Activated CD4-positive, alpha-beta T cell treated with anti-CD3 and anti-CD28 coated beads, Interleukin-2, amount 50 U/mL, for 16 hours (primary cell): ENCODE results near the gene NPTX2.
"Not testable (repeated sequence)": the region's sequence is repeated elsewhere in the genome, so short reads cannot be mapped to it uniquely, and the experiment has no call there.

Experiments used
- DNase-seq: peaks from one replicate; pipeline ENCODE4 v3.0.0-alpha.2; 2020

NPTX2 gene, protein sequence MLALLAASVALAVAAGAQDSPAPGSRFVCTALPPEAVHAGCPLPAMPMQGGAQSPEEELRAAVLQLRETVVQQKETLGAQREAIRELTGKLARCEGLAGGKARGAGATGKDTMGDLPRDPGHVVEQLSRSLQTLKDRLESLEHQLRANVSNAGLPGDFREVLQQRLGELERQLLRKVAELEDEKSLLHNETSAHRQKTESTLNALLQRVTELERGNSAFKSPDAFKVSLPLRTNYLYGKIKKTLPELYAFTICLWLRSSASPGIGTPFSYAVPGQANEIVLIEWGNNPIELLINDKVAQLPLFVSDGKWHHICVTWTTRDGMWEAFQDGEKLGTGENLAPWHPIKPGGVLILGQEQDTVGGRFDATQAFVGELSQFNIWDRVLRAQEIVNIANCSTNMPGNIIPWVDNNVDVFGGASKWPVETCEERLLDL

GRCh38 chr7:98617051-98617959 is at the start of gene NPTX2:
Gene NPTX2, plus strand, starts transcription at chr7:98617285. Its CDS starts 177 bp downstream, at chr7:98617462.
- DNase-seq, result no peak

GRCh38 chr7:98567991-98568390 is 49.1 kb upstream of the NPTX2 start:
- no peak for DNase-seq

- no peak for DNase-seq
These were observed 48.2 kb upstream of the NPTX2 start for GRCh38 chr7:98568891-98569290.

DNA sequence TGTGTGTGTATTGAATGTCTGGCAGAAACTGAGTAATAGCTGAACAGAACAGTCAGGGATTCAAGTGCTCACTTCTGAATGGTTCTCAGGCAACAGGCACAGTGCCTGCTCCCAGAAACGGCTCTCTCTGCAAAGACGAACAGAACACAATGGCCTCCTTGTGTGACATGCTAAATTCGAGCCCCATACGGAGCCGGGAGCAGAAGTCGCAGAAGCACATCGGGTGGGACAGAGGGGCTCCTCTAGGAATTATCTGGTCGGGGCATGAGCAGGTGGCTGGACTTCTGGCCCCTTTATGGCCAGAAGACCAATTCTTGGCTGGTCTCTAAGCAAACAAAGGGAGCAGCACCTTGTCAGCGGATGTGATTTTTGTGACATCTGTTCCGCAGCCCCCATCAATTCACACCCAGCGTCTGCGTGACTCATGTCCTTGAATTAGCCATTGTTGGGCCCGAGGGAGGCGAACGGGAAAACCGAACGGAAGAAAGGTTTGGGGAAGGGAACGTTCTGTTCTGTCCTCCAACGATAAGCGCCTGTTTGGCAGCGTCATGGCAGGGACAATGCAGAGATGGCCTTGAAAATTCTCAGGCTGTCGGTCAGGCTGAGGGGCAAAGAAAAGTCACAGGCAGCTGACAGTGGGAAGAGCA is 47.3 kb upstream of the NPTX2 start:
- no peak for DNase-seq

DNA sequence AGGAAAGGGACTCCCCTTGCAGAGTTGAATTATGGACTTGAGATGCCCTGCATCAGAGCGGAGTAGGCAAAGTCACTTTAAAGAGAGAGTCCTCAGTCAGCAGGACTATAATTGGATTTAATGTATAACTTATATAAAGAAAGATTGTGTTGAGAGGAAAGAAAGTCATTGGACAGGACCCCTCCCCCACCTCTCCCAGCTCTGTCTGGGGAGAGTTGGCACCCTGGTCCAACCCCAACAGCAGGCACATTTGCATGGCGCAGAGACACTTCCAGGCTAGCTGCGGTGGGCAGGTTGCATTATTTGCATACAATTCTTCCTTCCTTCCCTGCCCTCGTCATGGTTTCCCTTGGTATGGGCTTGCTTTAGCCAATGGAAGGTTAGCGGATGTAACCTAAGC is 46.1 kb upstream of the NPTX2 start:
- no peak for DNase-seq

DNA sequence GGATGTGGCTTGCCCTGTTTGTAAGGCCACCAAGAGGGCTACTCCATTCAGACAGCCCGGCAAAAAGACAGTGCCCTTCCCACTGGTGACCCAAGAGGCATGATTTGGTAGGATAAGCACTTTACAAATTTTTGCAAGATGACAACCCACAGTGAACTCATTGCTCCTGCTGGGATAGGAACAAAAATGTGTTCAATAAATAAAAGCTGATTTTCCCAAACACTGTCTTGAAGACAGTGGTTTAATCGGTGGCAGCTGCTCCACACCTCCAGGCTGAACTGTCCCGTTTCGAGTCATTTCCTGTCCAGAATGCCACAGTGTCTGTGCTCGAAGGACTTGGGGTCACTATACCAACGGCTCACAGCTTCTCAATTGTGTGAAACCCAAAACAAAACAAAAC is 45.1 kb upstream of the NPTX2 start:
- no peak for DNase-seq

DNA sequence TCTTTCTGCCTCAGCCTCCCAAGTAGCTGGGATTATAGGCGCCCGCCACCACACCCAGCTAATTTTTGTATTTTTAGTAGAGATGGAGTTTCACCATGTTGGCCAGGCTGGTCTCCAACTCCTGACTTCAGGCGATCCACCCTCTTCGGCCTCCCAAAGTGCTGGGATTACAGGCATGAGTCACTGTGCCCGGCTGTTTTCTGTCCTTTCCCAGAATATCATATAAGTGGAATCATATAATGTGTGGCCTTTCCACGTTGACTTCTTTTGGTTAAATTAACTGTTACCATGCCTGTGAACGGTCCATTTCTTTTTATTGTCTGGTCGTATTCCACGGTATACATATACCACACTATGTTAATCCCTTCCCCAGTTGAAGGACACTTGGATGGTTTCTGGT is 44.4 kb upstream of the NPTX2 start:
- DNase-seq, result not testable (repeated sequence)

- no peak for DNase-seq
These were observed 43.3 kb upstream of the NPTX2 start for GRCh38 chr7:98573816-98574215.

DNA sequence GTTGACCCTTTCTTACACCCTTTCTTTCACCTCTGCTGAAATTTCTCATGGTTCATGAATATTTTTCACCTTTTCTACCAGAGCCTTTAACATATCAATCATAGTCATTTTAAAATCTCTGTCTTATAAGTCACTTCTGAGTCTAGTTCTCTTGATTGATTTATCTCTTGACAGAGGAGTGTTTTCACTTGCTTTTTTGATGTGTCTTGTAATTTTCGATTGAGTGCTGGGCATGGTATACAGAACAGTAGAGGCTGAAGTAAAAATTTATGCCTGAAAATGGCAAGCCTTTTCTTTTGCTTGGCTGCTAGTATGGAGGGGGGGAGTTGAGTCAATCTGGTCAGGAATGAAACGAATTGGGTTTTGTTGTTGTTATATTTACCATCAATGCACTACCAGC is 41.2 kb upstream of the NPTX2 start:
- DNase-seq, result no peak

DNA sequence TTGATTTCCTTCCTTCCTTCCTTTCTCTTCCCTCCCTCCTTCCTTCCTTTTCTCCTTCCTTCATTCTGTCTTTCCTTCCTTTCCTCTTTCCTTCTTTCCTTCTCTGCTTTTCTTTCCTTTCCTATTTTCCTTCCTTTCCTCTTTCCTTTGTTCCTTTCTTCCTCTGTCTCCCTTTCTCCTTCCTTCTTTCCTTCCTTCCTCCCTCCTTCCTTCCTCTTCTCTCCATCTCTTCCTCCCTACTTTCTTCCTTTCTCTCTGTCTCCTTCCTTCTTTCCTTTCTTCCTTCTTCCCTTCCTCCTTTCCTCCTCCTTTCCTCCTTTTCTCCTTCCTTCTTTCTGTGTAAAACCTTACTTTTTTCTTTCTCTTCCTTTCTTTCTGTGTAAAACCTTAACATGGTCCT is 32.3 kb upstream of the NPTX2 start:
- DNase-seq, result no peak

DNA sequence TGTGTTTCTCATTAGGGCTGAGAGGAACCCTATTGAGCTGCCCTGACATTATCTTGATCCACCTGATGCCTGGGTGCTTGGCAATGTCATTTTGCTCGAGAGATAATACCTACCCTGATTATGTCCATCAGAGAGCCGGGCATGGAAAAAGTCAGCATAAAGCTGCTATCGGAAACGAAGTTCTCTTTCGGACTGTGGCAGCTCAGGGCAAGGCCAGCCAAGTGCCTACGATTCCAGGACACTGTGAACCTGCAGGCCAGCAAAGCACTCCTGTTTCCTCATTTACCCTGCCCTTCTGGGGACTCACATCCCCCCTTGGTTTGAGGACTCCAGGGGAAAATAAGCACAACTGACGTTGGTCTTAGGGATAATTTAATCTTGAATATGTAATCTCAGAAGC is 25.2 kb upstream of the NPTX2 start:
- DNase-seq, result no peak

DNA sequence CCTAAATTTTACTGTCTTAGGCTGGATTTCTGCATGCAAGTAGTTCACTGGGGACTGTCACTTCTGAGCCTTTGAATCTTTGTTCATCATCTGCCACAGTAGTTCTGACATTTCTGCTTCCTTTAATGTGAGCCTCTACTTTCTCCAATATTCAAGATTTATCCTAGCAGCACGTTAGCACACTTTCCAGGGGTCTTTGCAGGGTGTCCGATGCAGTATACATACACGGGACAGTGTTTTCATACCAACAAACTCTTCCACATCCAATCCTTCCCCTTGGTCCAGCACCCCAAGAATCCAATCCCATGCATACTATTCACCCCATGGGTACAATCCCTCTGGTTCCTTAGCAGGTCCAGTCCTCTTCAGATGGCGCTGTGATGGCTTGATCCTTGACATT is 22.7 kb upstream of the NPTX2 start:
- no peak for DNase-seq

DNA sequence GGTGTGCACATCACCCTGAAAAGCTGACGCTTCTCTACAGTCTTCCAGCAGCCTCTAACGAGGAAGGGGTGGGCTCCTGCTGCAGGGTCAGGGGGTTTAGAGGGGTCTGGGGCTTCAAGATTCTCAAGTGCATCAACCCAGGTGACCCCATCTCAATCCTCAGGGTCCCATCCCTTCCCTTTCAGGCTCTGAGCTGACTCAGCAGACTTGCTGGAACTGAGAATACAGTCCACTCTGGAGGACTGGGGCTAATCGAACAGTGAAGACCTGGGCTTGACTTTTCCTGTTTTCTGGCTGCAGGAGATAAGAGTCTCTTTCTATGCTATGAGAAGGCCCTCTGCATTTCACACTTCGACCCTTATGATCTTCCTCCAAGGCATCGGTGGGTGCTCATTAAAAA is 22.3 kb upstream of the NPTX2 start:
- DNase-seq, result no peak

DNA sequence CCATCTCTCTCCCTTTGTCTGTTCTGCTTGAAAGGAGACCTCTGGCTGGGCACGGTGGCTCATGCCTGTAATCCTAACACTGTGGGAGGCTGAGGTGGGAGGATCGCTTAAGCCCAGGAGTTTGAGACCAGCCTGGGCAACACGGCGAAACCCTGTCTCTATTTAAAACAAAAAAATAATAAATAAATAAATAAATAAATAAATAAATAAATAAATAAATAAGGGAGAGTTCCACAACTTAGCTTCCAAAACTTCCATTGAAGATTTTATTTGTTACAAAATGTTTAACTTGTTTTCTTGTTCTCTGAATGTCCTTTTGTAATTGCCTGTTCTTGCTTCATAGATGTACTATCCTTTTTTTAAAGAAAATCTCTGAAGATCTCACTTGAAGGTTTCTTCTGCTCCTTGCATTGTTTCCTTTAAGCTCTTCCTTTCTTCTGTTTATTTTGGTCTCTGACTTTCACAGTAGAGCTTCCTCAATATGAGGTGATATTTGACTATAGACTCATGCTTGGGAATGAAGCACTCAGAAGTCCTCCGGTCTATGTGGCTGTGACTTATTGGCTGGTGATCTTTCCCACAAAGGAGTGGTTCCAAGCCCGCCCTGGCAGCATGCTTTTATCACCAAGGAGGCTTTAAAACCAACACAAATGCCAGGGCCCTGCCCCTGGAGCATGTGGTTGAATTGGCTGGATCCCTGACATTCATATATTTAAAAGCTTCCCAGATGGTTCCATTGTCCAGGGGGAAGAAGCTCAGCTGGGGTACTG is 18.1 kb upstream of the NPTX2 start:
- no peak for DNase-seq

GRCh38 chr7:98599886-98600285 is 17.2 kb upstream of the NPTX2 start:
- DNase-seq, result no peak

- DNase-seq, result no peak
These were observed 14.2 kb upstream of the NPTX2 start for GRCh38 chr7:98602755-98603398.

DNA sequence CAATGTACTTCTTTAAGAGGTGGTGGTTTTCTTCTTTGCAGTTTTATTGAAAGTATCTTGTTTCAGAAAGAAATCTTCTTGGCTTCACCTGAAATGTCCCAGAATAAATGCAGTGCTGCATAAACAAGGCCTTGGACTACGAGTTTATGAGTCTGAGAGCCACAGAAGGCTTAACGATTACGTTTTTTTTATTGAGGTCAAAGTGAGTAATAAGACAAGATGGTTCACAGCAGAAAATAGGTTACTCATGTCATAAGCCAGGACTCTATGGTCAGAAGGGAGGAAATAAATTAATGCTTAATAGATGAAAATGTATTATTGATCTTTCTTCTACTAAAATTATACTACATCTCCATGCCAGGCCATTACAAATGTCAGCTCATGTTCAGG is 13.7 kb upstream of the NPTX2 start:
- no peak for DNase-seq

DNA sequence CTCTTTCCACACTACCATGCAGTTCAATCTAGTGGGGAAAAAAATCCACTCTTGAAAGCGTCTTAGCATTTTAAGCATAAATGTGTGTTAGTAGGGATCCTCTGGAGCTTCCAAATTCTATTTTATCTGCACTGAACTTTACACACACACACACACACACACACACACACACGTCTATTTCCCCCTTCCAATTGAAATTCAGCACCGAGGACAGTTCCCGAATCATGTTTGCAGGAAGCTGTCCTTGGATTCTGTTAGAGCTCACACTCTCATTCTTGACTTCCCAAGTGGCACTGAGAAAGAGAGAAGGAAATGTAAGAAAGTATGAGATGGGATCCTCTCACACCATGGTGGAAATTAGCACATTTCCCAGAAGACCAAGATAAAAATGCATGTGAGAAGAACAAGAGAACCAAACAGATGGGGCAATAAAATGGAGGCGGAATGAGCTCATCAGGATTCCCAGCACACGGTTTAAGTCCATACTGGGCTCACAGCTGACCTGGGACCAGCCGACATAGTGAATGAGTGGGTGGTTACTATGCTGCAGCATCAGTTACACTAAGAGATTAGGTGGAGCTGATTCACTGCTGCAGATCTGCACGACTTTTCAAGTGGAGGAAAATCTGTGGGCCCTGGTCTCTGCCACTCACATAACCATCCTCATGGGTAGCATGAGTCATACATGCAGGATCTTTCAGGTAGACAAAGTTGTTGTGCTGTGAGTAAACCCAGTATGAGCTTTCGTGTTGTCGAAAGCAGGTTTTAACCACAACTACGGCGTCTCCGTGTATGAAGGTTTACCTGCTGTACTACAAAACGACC is 3.3 kb upstream of the NPTX2 start:
- no peak for DNase-seq

DNA sequence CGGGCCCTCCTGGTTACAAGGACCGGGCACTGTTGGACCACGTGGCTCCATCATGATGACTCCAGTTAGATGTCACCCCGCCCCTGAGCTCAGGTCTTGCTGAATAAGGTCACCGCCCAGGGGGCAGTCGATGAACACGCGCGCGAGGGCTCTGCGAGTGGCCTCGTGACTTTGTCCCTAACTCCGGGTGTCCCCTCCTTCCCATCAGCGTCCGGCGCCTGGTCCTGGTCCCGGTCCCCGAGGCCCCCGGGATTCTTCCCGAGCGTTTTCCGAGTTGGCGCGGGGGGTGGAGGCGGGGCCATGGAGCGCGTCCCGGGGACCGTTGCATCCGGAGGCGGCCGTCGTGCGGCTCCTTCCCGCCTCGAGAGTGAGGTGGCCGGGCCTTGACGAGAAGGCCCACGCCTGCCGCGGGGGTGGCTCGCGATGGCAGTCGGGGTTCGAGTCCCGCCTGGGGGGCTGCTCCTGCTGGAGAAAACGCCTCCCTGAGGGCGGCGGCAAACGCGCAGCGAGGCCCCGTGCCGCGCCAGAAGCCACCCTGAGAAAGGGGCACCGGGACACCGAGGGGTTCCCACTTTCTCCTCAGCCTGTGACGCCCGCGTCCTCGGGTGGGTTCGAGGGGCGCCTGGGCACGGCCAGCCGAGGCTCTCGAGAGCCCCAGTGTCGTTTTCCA is 569 bp upstream of the NPTX2 start:
- no peak for DNase-seq

GRCh38 chr7:98617960-98618418 is 904 bp downstream of the NPTX2 start:
- no peak for DNase-seq

- no peak for DNase-seq
These were observed 1.7 kb downstream of the NPTX2 start for GRCh38 chr7:98618786-98619185.
